UCSD-AML1 (cell line): ENCODE data around the gene ARID5B.

ENCODE experiments used
- DNase-seq: peaks from one replicate; lab custom pipeline; 2025; ENCODE audit not compliant: unreplicated experiment; lab: John Stamatoyannopoulos, UW

ARID5B gene

DNA sequence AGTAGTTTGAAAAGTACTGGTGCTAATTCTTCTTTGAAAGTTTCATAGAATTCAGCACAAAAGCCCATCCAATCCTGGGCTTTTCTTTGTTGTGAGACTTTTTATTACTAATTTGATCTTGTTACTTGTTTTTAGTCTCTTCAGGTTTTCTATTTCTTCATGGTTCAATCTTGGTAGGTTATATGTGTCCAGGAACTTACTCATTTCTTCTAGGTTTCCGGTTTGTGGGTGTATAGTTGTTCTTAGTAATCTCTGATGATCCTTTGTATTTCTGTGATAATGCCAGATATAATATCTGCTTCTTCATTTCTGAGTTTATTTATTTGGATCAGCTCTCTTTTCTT is 219.7 kb downstream of the ARID5B start:
- DNase-seq = no peak

DNA sequence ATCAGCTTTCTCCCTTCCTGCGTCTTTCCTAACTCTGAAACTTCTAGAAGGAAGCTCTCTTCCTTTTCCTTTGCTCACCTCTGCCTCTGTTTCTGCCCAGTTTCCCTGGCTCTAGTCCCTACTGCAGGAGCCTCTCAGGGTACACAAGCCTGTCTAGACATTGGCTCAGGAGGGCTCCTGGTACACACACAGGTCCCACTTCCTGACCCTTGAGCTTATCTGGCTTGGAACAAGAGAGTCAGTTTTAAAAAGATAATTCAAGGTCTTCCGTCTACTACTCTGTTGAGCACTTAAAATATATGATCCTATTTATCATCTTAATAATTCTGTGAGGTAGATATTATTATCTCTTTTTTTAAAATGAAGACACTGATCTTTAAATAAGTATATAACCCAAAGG is 226.5 kb downstream of the ARID5B start:
- no peak for DNase-seq

DNA sequence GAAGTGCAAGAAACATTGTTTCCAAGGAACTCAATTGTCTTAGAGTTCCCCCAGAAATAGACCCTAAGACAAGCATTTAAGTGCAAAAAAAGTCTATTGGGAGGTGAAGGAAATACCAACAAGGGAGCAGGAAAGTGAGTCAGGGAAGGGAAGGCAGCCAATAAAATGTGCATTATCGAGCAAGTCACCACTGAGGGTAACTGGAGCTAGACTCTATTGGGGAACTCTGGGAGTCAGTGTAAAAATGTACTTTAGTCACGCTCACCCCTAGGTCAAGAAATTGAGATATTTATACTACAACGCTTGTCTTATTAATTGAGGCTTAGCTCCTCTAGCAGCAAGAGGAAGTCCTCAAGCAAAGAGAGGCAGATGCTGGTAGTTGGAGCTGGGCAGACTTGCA is 229.4 kb downstream of the ARID5B start:
- no peak for DNase-seq

- no peak for DNase-seq
Measured at GRCh38 chr10:62131724-62132123, 230.2 kb downstream of the ARID5B start.

DNA sequence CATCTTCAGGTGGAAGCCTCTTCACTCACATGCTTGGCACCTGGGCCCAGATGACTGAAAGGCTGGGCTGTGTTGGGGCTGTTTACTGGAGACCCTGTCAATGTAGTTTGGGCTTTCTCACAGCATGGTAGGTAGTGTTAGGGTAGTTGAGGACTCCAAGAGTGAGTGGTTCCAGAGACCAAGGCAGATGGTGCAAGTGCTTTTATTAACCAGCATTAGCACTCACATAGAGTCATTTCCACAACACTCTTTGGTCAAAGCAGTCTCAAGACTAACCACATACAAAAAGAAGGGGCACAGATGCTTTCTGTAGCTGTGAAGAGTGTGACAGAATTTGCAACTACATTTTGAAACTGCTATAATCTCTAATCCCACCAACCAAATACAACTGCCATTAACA is 232.1 kb downstream of the ARID5B start:
- no peak for DNase-seq

GRCh38 chr10:62136931-62137330 is 235.4 kb downstream of the ARID5B start:
- DNase-seq = no peak
